ENCODE data around the gene ISLR. TPM values are rescaled to one million over a fixed set of nuclear protein-coding genes. Genes with fewer than 3 reads are reported as not detected.

The ISLR gene
- total RNA-seq, 2 donors from 2014 or later, result 0.29 TPM; not detected in 1

GRCh38 chr15:74130849-74131627, 42.5 kb upstream of the ISLR start:
- Histone ChIP-seq H3K36me3 (ENCODE audit: control insufficient read depth, insufficient read depth, low read length) (no peaks in the 10 kb centered on the region), H3K27ac (ENCODE audit: low read depth, low read length) (no peak overlapping the region), H3K27me3 (ENCODE audit: control insufficient read depth, insufficient read depth, low read length, poor library complexity, severe bottlenecking) (peaks cover 99% of the 10 kb centered on the region), H3K9me3 (ENCODE audit: control insufficient read depth, low read length) (no peaks in the 10 kb centered on the region), H3K4me1 (ENCODE audit: control insufficient read depth, insufficient read depth, low read length) (peaks cover 3% of the 10 kb centered on the region), H3K9ac (ENCODE audit: extremely low read depth, low read length, poor library complexity, severe bottlenecking) (no peak overlapping the region), H3K4me3 (ENCODE audit: low read length) (peak overlapping the region; percentile 30)
- peaks cover 27% of the 10 kb centered on the region for H3K4me1 Mint-ChIP-seq
- no peak for TF ChIP-seq CTCF (conservative IDR thresholded peaks at IDR 0.05)
- H3K27me3 Mint-ChIP-seq (ENCODE audit: insufficient read depth), result peaks cover 99% of the 10 kb centered on the region
- DNase-seq, result peak; percentile 59
- WGBS, 2 experiments (ENCODE audit: insufficient coverage in 1 of 2, insufficient read length in 1 of 2), result 8% methylated on average over 4 to 28 of the region's 28 CpGs
- no peaks in the 10 kb centered on the region for H3K9me3 Mint-ChIP-seq
- H3K36me3 Mint-ChIP-seq (ENCODE audit: low read depth), result no peaks in the 10 kb centered on the region
- H3K27ac Mint-ChIP-seq, result no peak overlapping the region
- H3K4me3 Mint-ChIP-seq, result peak overlapping the region; percentile 32

GRCh38 chr15:74131628-74132413, 41.7 kb upstream of the ISLR start:
- no peaks in the 10 kb centered on the region for H3K9me3 ChIP-seq (ENCODE audit: control insufficient read depth, low read length)
- Mint-ChIP-seq H3K4me1 (peaks cover 27% of the 10 kb centered on the region), H3K36me3 (ENCODE audit: low read depth) (no peaks in the 10 kb centered on the region), H3K27me3 (ENCODE audit: insufficient read depth) (peaks cover 98% of the 10 kb centered on the region), H3K27ac (no peak overlapping the region), H3K9me3 (no peaks in the 10 kb centered on the region), H3K4me3 (no peak overlapping the region)
- H3K36me3 ChIP-seq (ENCODE audit: control insufficient read depth, insufficient read depth, low read length), result no peaks in the 10 kb centered on the region
- 30 to 39% methylated on average over 13 to 20 of the region's 20 CpGs for WGBS, 2 experiments (ENCODE audit: insufficient coverage in 1 of 2, insufficient read length in 1 of 2)
- H3K27me3 ChIP-seq (ENCODE audit: control insufficient read depth, insufficient read depth, low read length, poor library complexity, severe bottlenecking), result peaks cover 97% of the 10 kb centered on the region
- H3K4me3 ChIP-seq (ENCODE audit: low read length), result no peak overlapping the region
- peak; percentile 67 for DNase-seq
- no peak overlapping the region for H3K9ac ChIP-seq (ENCODE audit: extremely low read depth, low read length, poor library complexity, severe bottlenecking)
- H3K4me1 ChIP-seq (ENCODE audit: control insufficient read depth, insufficient read depth, low read length), result peaks cover 3% of the 10 kb centered on the region
- H3K27ac ChIP-seq (ENCODE audit: low read depth, low read length), result no peak overlapping the region
- no peak for TF ChIP-seq CTCF (conservative IDR thresholded peaks at IDR 0.05)

- TF ChIP-seq CTCF (conservative IDR thresholded peaks at IDR 0.05), result no peak
- peaks cover 27% of the 10 kb centered on the region for H3K4me1 Mint-ChIP-seq
- H3K27ac Mint-ChIP-seq, result no peak overlapping the region
- H3K4me1 ChIP-seq (ENCODE audit: control insufficient read depth, insufficient read depth, low read length), result peaks cover 3% of the 10 kb centered on the region
- H3K9ac ChIP-seq (ENCODE audit: extremely low read depth, low read length, poor library complexity, severe bottlenecking), result no peak overlapping the region
- H3K4me3 ChIP-seq (ENCODE audit: low read length), result no peak overlapping the region
- peaks cover 97% of the 10 kb centered on the region for H3K27me3 Mint-ChIP-seq (ENCODE audit: insufficient read depth)
- no peaks in the 10 kb centered on the region for H3K9me3 ChIP-seq (ENCODE audit: control insufficient read depth, low read length)
- no peaks in the 10 kb centered on the region for H3K36me3 Mint-ChIP-seq (ENCODE audit: low read depth)
- H3K9me3 Mint-ChIP-seq, result no peaks in the 10 kb centered on the region
- DNase-seq, result peak; percentile 77
- no peak overlapping the region for H3K27ac ChIP-seq (ENCODE audit: low read depth, low read length)
- H3K36me3 ChIP-seq (ENCODE audit: control insufficient read depth, insufficient read depth, low read length), result no peaks in the 10 kb centered on the region
- H3K4me3 Mint-ChIP-seq, result peak overlapping the region; percentile 23
- peaks cover 94% of the 10 kb centered on the region for H3K27me3 ChIP-seq (ENCODE audit: control insufficient read depth, insufficient read depth, low read length, poor library complexity, severe bottlenecking)
- 15 to 30% methylated on average over 77 to 90 of the region's 90 CpGs for WGBS, 2 experiments (ENCODE audit: insufficient coverage in 1 of 2, insufficient read length in 1 of 2)
Observed at GRCh38 chr15:74132681-74133651, 40.5 kb upstream of the ISLR start.

All from endodermal cell (in vitro differentiated cells).